ENCODE results near the gene ELAVL2.

Gene ELAVL2

DNA sequence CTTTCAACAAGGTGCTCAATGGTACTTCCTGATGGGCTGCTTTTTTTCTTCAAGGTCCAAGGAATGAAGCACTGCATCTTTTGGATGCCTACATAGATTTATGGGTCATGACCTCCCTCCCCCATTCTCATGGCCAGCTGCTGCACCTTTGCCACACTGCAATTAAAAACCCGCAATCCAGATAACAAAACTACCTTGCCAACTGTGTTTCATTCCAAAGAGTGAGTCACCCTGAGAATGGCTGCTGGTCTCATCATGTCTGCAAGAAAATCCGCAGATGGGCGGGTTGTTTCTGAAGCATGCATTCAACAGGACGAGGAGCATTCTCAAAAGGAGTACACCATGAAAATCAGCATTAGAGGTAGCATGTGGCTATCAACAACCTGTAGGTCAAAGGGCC lies 139.8 kb downstream of the ELAVL2 start:
- Histone ChIP-seq H3K27ac (no peak overlapping the region), H3K27me3 (ENCODE audit: insufficient read depth, low read depth, severe bottlenecking) (no peaks in the 10 kb centered on the region), H3K4me3 (ENCODE audit: low read depth, low read length) (no peak overlapping the region), H3K9me3 (ENCODE audit: severe bottlenecking) (no peaks in the 10 kb centered on the region), H3K36me3 (no peaks in the 10 kb centered on the region; the same call in 1 of the 2 replicates)
- TF ChIP-seq, protein P1, sequence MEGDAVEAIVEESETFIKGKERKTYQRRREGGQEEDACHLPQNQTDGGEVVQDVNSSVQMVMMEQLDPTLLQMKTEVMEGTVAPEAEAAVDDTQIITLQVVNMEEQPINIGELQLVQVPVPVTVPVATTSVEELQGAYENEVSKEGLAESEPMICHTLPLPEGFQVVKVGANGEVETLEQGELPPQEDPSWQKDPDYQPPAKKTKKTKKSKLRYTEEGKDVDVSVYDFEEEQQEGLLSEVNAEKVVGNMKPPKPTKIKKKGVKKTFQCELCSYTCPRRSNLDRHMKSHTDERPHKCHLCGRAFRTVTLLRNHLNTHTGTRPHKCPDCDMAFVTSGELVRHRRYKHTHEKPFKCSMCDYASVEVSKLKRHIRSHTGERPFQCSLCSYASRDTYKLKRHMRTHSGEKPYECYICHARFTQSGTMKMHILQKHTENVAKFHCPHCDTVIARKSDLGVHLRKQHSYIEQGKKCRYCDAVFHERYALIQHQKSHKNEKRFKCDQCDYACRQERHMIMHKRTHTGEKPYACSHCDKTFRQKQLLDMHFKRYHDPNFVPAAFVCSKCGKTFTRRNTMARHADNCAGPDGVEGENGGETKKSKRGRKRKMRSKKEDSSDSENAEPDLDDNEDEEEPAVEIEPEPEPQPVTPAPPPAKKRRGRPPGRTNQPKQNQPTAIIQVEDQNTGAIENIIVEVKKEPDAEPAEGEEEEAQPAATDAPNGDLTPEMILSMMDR (IDR thresholded peaks at IDR 0.05; ENCODE audit: low read depth, low read length) = no peak
- no peak for DNase-seq

DNA sequence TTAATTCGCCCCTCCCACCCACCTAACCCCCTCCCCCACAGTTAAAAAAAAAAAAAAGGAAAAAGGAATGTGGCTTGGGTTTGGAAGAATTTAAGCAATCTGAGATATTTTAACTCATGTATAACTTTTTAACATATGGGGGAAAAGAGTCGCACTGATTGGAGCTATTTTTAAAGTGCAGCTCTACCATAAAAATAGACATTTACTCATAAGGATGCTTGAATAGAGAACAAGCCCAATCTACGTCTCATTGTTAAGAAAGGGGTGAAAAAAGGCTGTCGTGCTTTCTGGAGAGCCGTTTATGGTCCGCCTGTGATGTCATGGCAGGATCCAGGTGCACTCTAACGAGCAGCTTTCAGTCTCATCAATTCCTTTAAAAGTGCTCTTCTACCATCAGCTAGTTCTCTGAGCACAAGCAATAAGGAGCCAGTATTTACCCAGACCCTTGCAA lies 142.4 kb downstream of the ELAVL2 start:
- DNase-seq = no peak
- H3K4me3 ChIP-seq (ENCODE audit: low read depth, low read length) = no peak overlapping the region
- TF ChIP-seq, protein P1 (IDR thresholded peaks at IDR 0.05; ENCODE audit: low read depth, low read length) = no peak
- no peak overlapping the region for H3K27ac ChIP-seq
- H3K9me3 ChIP-seq (ENCODE audit: severe bottlenecking) = no peaks in the 10 kb centered on the region
- H3K27me3 ChIP-seq (ENCODE audit: insufficient read depth, low read depth, severe bottlenecking) = no peaks in the 10 kb centered on the region
- no peaks in the 10 kb centered on the region; the same call in 1 of the 2 replicates for H3K36me3 ChIP-seq

DNA sequence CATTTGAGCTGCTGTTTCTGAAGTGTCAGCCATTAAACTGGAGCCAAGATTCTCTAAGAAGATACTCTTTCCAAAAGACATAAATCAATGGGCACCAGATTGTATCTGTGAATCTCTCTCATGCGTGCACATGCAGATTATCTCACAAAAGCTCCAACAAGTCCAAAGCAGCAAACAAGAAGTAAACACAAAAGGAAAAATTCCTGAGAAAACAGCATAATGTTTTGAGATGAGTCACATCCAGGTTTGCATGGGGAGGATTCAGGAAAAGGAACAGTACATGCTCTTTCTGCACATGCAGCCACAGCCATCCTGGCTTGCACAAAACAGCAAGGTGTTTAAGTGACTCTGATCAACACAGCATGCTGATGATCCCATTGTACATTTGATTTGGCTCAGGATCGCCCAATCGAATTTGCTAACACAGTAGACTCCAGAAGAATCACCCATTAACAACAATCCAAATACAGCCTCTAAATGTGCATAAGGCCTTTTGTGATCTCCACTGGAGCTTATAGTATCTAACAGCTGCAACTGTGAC lies 143.1 kb downstream of the ELAVL2 start:
- no peak overlapping the region for H3K4me3 ChIP-seq (ENCODE audit: low read depth, low read length)
- H3K27ac ChIP-seq = peak overlapping the region; percentile 36
- H3K27me3 ChIP-seq (ENCODE audit: insufficient read depth, low read depth, severe bottlenecking) = no peaks in the 10 kb centered on the region

DNA sequence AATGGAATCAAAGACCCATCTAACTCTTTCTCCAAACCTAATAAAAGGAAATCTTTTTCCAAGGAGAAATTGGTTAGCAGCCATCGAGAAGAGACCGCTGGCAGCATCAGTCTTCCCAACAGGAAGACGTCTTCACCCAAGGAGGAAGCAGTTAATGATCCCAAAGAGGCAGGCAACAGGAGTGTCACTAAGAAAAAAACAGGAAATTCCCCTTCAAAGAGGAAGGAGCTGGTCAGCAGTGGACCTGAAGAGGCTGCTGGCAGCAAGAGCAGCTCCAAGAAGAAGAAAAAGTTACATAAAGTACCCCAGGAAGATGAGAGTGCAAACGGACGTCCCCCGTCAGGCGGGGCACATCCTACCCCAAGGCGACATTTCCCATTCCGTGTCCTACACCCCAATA lies 143.7 kb downstream of the ELAVL2 start:
- TF ChIP-seq, protein P1 (IDR thresholded peaks at IDR 0.05; ENCODE audit: low read depth, low read length) = no peak
- Histone ChIP-seq H3K4me3 (ENCODE audit: low read depth, low read length) (no peak overlapping the region), H3K27me3 (ENCODE audit: insufficient read depth, low read depth, severe bottlenecking) (no peaks in the 10 kb centered on the region), H3K27ac (peak overlapping the region; percentile 36), H3K9me3 (ENCODE audit: severe bottlenecking) (no peaks in the 10 kb centered on the region), H3K36me3 (no peaks in the 10 kb centered on the region; the same call in 1 of the 2 replicates)
- DNase-seq = no peak

More for the DNA sequence above, 143.1 kb downstream of the ELAVL2 start:
- TF ChIP-seq, protein P1 (IDR thresholded peaks at IDR 0.05; ENCODE audit: low read depth, low read length) = no peak
- no peak for DNase-seq
- H3K9me3 ChIP-seq (ENCODE audit: severe bottlenecking) = no peaks in the 10 kb centered on the region
- H3K36me3 ChIP-seq = no peaks in the 10 kb centered on the region; the same call in 1 of the 2 replicates

DNA sequence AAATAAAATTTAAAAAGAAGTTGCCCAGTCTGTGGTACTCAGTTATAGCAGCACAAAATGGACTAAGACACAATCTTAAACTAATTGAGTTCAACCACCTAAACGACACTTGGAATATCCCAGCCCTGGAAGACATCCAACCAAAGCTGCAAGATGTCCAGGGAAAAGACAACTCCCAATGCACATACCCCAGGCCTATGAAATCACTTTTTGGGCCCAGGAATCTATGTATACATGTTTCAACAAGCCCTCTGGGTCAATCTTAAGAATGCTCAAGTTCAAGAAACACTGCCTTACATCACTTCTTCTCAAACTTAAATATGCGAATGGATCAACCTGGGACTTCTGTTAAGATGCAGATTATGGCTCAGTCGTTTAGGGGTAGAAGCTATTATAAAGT lies 148.6 kb downstream of the ELAVL2 start:
- Histone ChIP-seq H3K9me3 (ENCODE audit: severe bottlenecking) (no peaks in the 10 kb centered on the region), H3K36me3 (no peaks in the 10 kb centered on the region; the same call in 1 of the 2 replicates), H3K27me3 (ENCODE audit: insufficient read depth, low read depth, severe bottlenecking) (no peaks in the 10 kb centered on the region), H3K27ac (no peak overlapping the region), H3K4me3 (ENCODE audit: low read depth, low read length) (no peak overlapping the region)
- TF ChIP-seq, protein P1 (IDR thresholded peaks at IDR 0.05; ENCODE audit: low read depth, low read length) = no peak
- DNase-seq = no peak

All from WERI-Rb-1 (cell line).